Mesendoderm (in vitro differentiated cells): ENCODE data around the gene IMPACT. TPM values are rescaled to one million over a fixed set of nuclear protein-coding genes. Genes with fewer than 3 reads are reported as not detected.

Experiments
- DNase-seq: peaks from one replicate; pipeline ENCODE4 v3.0.0; 2013
- H2AK5ac ChIP-seq: 2 replicates; pipeline ENCODE4 v1.6.1; 2013; ENCODE audit warnings: low read length, inconsistent platforms
- H2BK120ac ChIP-seq: 2 replicates; pipeline ENCODE4 v1.6.1; 2013; ENCODE audit warnings: low read depth, mild to moderate bottlenecking, low read length, moderate library complexity, mixed read lengths
- H2BK15ac ChIP-seq: replicated peaks from 2 replicates; pipeline ENCODE4 v1.6.1; 2013; ENCODE audit warnings: low read depth, mild to moderate bottlenecking, moderate library complexity
- H2BK5ac ChIP-seq: 2 replicates; pipeline ENCODE4 v1.6.1; 2013; ENCODE audit warnings: low read length, inconsistent platforms
- H3K18ac ChIP-seq: 2 replicates; pipeline ENCODE4 v1.6.1; 2013; ENCODE audit warnings: mild to moderate bottlenecking, low read length, mixed read lengths
- H3K23ac ChIP-seq: one replicate; pipeline ENCODE4 v1.6.1; 2013; ENCODE audit warnings: low read length
- H3K27ac ChIP-seq: 2 replicates; pipeline ENCODE4 v1.5.1; 2013; ENCODE audit warnings: low read depth, mild to moderate bottlenecking, inconsistent platforms, low read length, moderate library complexity
- H3K27me3 ChIP-seq: 2 replicates; pipeline ENCODE4 v1.6.1; 2013; ENCODE audit warnings: low read length, control low read depth, mild to moderate bottlenecking, inconsistent platforms; ENCODE audit not compliant: insufficient read depth, poor library complexity
- H3K36me3 ChIP-seq: 2 replicates; pipeline ENCODE4 v1.6.1; 2013; ENCODE audit warnings: low read length, inconsistent platforms; ENCODE audit not compliant: control insufficient read depth, insufficient read depth
- H3K4ac ChIP-seq: one replicate; pipeline ENCODE4 v1.6.1; 2013; ENCODE audit warnings: low read depth, mild to moderate bottlenecking, low read length, moderate library complexity
- H3K4me1 ChIP-seq: 2 replicates; pipeline ENCODE4 v1.6.1; 2013; ENCODE audit warnings: low read depth, low read length, inconsistent platforms; ENCODE audit not compliant: control insufficient read depth
- H3K4me2 ChIP-seq: 2 replicates; pipeline ENCODE4 v1.6.1; 2013; ENCODE audit warnings: low read length
- H3K4me3 ChIP-seq: 2 replicates; pipeline ENCODE4 v1.5.1; 2013; ENCODE audit warnings: mild to moderate bottlenecking, low read length
- H3K56ac ChIP-seq: one replicate; pipeline ENCODE4 v1.6.1; 2013; ENCODE audit warnings: low read length
- H3K79me1 ChIP-seq: 2 replicates; pipeline ENCODE4 v1.6.1; 2013; ENCODE audit warnings: low read length, inconsistent platforms
- H3K79me2 ChIP-seq: 2 replicates; pipeline ENCODE4 v1.6.1; 2013; ENCODE audit warnings: mild to moderate bottlenecking, low read length; ENCODE audit not compliant: control insufficient read depth, insufficient read depth
- H3K9ac ChIP-seq: 2 replicates; pipeline ENCODE4 v1.6.1; 2013; ENCODE audit warnings: low read length, inconsistent platforms
- H4K5ac ChIP-seq: one replicate; pipeline ENCODE4 v1.6.1; 2013; ENCODE audit warnings: low read length
- H4K8ac ChIP-seq: one replicate; pipeline ENCODE4 v1.6.1; 2013; ENCODE audit warnings: low read depth, mild to moderate bottlenecking, control low read depth, low read length, moderate library complexity
- WGBS: extraction: QIAGEN DNeasy Blood & Tissue Kit; methylation state at CpG from one replicate; pipeline ENCODE4 v1.1.7; 2013; ENCODE audit warnings: low lambda C conversion rate, missing lambda C conversion rate; ENCODE audit not compliant: insufficient coverage; ENCODE audit errors: extremely low coverage; 5-methylcytosine and 5-hydroxymethylcytosine counted together
- small RNA-seq: library from polyadenylated mRNA; stranded (forward); fragments of <200 nt; extraction: miRNeasy Mini kit (QIAGEN cat#:217004); gene quantifications from one replicate; pipeline ENCODE3, GENCODE V24; 2013; ENCODE audit not compliant: insufficient read depth

IMPACT gene

GRCh38 chr18:24502667-24503523 lies 76.4 kb downstream of the IMPACT start:
- no peak overlapping the region for H4K8ac ChIP-seq
- no peak overlapping the region for H3K4me2 ChIP-seq
- no peak overlapping the region for H3K4ac ChIP-seq
- H3K18ac ChIP-seq = no peak overlapping the region
- no peaks in the 10 kb centered on the region for H3K27me3 ChIP-seq
- H3K23ac ChIP-seq = no peak overlapping the region
- no peak overlapping the region for H4K5ac ChIP-seq
- H2AK5ac ChIP-seq = no peak overlapping the region
- H3K79me2 ChIP-seq = no peaks in the 10 kb centered on the region
- peak; percentile 47 for DNase-seq
- no peak overlapping the region for H2BK5ac ChIP-seq
- WGBS = no CpG with 5 or more reads among the region's 7 CpGs
- H3K27ac ChIP-seq = no peak overlapping the region
- no peak overlapping the region for H3K9ac ChIP-seq
- no peak overlapping the region for H3K4me3 ChIP-seq
- H3K79me1 ChIP-seq = no peaks in the 10 kb centered on the region
- H2BK15ac ChIP-seq = no peak overlapping the region
- H3K36me3 ChIP-seq = no peaks in the 10 kb centered on the region
- no peak overlapping the region for H2BK120ac ChIP-seq
- H3K56ac ChIP-seq = no peak overlapping the region
- H3K4me1 ChIP-seq = no peaks in the 10 kb centered on the region

Small RNA genes lying within 50 kb of the gene (small RNA-seq; reads per million reads assigned to genes)
- gene RF00019 = not detected
